Measurements from ENCODE around the gene AASDH. TPM values are rescaled to one million over a fixed set of nuclear protein-coding genes. Genes with fewer than 3 reads are reported as not detected.
"Not testable (repeated sequence)": the region's sequence is repeated elsewhere in the genome, so short reads cannot be mapped to it uniquely, and the experiment has no call there.

Gene AASDH
- total RNA-seq, 1 experiment from 2014 or later = 3.8 TPM

- no peak for DNase-seq (ENCODE audit: low read depth)
Measured at GRCh38 chr4:56389558-56389957, 2.3 kb upstream of the AASDH start.

GRCh38 chr4:56388306-56388705 lies 1.0 kb upstream of the AASDH start:
- no peak for DNase-seq (ENCODE audit: low read depth)

DNA sequence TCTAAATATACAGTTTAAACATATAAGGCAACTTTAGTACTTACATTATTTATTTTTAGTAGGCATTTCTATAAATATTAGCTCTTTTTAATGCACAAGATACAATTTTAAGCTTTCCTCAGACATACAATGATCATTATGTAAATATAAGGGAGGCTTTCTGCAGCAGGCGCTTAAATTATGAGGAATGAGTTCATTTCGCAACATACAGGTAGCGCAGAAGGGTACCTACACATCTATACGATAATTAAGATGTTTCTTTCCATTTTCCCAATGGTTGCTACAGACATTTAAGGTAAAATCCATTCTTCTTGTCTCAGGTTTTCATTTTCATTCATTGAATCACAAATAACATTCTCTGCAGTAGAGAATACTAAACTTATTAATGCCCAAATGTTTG lies 1.2 kb downstream of the AASDH start:
- no peak for DNase-seq (ENCODE audit: low read depth)

GRCh38 chr4:56375458-56375857 lies 11.8 kb downstream of the AASDH start:
- DNase-seq (ENCODE audit: low read depth) = no peak

DNA sequence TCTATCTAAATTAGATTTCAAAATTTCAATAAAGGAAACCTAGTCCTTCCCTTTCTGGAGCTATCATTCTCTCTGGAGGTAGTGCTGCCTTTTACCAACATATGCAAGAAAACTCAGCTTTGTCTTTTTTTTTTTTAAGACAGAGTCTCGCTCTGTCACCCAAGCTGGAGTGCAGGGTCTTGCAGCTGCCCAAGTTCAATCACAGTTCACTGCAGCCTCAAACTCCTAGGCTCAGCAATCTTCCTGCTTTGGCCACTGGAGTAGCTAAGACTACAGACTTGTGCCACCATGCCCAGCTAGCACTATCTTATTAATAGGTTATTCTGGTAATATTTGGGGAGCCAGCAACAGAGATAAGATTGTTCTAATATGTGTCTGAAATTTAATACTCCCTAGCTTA lies 12.3 kb downstream of the AASDH start:
- no peak for DNase-seq (ENCODE audit: low read depth)

DNA sequence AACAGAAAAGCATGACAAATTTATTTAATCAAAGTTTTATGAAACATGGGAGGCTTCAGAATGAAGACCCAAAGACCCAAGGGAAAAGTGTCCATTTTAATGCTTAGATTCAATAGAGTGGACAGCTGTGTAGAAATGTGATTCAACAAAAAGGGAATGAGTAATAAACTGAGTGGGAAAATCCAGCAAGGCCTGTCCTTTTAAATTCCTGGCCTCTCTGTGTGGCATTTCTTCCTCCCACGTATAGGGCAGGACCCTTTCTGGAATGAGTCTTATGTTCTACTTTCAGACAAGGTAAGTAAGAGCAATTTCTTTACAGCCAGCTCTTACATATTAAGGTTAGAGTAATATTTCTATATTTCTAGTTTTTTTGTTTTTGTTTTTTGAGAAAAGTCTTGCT lies 14.5 kb downstream of the AASDH start:
- DNase-seq (ENCODE audit: low read depth) = peak; percentile 1

GRCh38 chr4:56371426-56372220 lies 15.7 kb downstream of the AASDH start:
- DNase-seq (ENCODE audit: low read depth) = no peak

- DNase-seq (ENCODE audit: low read depth) = peak; percentile 7
Measured at GRCh38 chr4:56370377-56370776, 16.9 kb downstream of the AASDH start.

- DNase-seq (ENCODE audit: low read depth) = not testable (repeated sequence)
Measured at GRCh38 chr4:56362981-56363380, 24.3 kb downstream of the AASDH start.

GRCh38 chr4:56360071-56360470 lies 27.2 kb downstream of the AASDH start:
- DNase-seq (ENCODE audit: low read depth) = no peak

DNA sequence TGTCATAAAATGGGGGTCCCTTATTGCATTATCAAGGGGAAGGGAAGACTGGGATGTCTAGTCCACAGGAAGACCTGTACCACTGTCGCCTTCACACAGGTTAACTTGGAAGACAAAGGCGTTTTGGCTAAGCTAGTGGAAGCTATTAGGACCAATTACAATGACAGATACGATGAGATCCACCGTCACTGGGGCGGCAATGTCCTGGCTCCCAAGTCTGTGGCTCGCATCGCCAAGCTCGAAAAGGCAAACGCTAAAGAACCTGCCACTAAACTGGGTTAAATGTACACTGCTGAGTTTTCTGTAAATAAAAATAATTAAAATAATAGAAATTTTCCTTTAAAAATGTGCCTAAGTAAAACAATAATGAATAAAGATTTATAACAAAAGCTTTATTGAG lies 30.6 kb downstream of the AASDH start:
- no peak for DNase-seq (ENCODE audit: low read depth)

- DNase-seq (ENCODE audit: low read depth) = no peak
Measured at GRCh38 chr4:56348576-56348975, 38.7 kb downstream of the AASDH start.

DNA sequence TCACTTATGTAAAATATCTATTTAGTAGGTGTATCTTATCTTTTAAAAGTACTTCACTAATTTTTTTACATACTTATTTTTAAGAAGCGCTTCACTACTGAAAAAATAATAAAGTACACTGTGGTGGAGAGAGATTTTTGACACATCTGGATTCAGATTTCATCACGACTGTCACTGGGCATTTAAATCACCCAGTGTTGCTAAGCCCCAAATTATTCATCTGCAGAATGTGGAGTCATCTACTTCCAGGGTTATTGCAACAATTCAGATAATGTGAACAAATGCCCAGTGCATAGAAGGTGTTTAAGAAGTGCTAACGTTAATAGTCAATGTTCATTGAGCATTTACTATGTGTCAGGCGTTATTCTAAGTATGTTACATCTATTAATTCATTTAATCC lies 41.8 kb downstream of the AASDH start:
- no peak for DNase-seq (ENCODE audit: low read depth)

DNA sequence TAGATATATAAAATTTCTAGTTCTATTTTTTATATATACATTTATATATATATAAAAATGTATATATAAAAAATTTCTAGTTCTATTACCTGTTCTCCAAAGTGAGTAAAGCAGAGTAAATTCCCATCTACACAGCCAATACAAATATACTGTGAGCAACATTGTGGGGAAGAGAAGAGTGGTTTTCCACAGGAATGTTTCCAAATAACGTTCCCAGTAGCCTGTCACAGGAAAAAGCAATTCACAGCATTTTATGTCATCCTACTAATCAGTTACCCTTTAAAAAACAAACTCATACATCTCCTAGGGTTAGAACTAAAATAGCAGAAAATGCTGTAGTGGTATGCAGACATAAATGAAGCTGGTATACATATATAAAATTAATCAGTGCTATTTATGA lies 44.5 kb downstream of the AASDH start:
- no peak for DNase-seq (ENCODE audit: low read depth)

DNA sequence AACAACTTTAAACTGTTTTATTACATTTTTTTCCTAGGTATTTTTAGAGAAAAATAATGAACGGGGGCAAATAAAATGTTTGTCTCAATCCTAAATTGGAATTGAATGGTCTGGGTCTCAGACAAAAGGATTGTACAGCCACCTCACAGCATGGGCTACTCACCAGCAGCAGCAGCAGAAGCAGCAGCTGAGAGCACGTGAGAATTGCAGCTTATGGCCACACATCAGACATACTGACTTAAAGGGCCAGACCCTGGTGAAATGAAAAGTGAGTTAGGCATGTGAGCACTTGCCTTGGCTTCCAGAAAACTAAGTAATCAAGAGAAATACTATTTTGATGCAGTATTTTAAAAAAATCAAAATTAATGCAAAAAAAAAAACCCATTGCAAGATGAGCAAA lies 56.6 kb downstream of the AASDH start:
- DNase-seq (ENCODE audit: low read depth) = no peak

DNA sequence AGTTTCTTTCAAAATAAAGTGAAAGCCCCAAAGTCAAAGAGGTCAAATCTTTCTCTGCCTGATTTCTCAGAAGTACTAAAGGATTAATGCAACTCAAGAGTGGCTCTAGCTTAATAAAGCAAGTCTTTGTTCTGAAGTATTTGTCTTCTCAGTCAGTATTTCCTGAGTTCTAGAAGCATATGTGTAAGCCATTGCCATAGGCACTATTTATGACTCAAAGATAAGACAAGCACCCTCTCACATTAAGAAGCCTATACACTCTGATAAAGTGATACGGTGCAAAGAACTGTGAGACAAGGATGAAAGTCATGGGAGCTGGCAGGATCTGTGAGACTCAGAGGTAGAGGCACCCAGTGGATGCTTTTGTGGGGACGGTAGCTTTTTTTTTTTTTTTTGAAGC lies 60.9 kb downstream of the AASDH start:
- no peak for DNase-seq (ENCODE audit: low read depth)

GRCh38 chr4:56324011-56324610 lies 63.2 kb downstream of the AASDH start:
- no peak for DNase-seq (ENCODE audit: low read depth)

DNA sequence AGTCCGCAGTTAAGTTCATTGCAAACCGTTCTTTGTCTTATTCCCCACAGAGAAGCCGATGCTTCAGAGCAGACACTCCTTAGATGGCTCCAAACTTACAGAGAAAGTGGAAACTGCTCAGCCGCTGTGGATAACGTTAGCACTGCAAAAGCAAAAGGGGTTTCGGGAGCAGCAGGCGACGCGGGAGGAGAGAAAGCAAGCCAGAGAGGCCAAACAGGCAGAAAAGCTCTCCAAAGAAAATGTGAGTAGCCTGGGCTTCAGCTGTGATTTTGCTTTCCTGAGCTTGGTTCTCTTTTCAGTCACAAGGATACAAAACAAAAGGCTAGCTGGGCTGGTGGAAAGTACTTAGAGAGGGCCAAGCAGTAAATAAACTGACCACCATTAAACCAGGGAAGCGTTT lies 64.0 kb downstream of the AASDH start:
- DNase-seq (ENCODE audit: low read depth) = no peak

GRCh38 chr4:56321251-56321650 lies 66.0 kb downstream of the AASDH start:
- DNase-seq (ENCODE audit: low read depth) = no peak

- DNase-seq (ENCODE audit: low read depth) = no peak
Measured at GRCh38 chr4:56320293-56320692, 67.0 kb downstream of the AASDH start.

DNA sequence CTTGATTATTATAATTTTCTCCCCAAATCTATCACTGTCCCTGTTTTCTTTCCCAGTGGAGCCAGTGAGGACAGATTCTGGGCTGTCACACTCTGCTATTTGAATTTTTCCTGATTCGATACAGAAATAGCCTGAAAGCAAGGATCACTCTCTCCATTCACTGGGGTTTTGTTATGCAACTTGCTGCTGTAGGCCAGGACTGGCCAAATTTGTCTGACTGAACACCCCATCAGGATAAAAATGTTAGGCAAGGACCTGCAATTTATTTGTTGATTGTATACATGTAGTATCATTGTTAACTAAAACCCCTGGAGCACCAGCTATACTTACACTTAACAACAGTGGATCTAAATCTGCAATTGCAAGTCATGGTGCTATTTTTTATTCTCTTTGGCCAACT lies 68.7 kb downstream of the AASDH start:
- no peak for DNase-seq (ENCODE audit: low read depth)

DNA sequence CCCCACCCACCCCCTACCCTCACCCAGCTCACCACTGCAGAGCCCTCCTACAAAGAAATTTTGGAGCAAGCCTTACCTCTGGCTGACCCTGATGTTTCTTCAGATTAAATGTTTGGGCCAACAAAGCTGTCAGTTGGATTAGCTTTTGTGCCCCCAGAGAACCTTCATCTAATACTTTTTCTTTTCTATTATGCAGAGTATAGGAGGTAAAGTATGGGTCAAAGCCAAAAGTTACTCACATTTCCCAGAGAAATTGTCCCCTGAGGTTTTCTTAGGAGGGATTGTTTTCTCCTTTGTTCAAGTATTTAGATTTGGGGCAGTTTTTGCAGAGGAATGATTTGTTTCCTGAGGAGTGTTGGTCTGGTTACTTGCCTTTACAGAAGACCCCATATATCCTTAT lies 69.5 kb downstream of the AASDH start:
- DNase-seq (ENCODE audit: low read depth) = no peak

DNA sequence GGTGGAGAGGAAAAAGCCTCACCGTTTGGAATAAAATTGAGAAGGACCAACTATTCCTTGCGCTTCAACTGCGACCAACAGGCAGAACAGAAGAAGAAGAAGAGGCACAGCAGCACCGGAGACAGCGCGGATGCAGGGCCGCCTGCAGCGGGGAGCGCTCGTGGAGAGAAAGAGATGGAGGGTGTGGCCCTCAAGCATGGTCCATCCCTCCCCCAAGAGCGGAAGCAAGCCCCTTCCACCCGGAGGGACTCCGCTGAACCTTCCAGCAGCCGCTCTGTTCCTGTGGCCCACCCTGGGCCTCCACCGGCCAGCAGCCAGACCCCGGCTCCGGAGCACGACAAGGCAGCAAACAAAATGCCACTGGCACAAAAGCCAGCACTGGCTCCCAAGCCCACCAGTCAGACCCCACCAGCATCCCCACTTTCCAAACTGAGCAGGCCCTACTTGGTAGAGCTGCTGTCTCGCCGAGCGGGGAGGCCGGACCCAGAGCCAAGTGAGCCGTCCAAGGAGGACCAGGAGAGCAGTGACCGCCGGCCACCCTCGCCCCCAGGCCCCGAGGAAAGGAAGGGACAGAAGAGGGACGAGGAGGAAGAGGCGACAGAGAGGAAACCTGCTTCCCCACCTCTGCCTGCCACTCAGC lies 71.2 kb downstream of the AASDH start:
- DNase-seq (ENCODE audit: low read depth) = no peak
